Calu3 (cell line): ENCODE data around the gene PTPN23. TPM values are rescaled to one million over a fixed set of nuclear protein-coding genes. Genes with fewer than 3 reads are reported as not detected.

ENCODE experiments used
- BruUV-seq: library from RNA; stranded (reverse); fragments of 400-500 nt; replicated peaks from 2 replicates; lab custom pipeline; 2021; lab: Mats Ljungman, UMichigan
- CTCF ChIA-PET: fragments of 300-600 bp; sonication (Branson Sonifier 250); formaldehyde crosslinking; loops from one replicate; lab custom pipeline; 2022; ENCODE audit warnings: antibody characterized with exemption; lab: Charles Lee
- DNase-seq: peaks from one replicate; pipeline ENCODE4 v3.0.0; 2022
- H3K27ac Mint-ChIP-seq: one replicate; pipeline ENCODE4 v1.8.0; 2022; ENCODE audit warnings: mixed read lengths; ENCODE audit not compliant: unreplicated experiment
- H3K27me3 Mint-ChIP-seq: one replicate; pipeline ENCODE4 v1.8.0; 2022; ENCODE audit warnings: mixed read lengths; ENCODE audit not compliant: unreplicated experiment
- H3K36me3 Mint-ChIP-seq: one replicate; pipeline ENCODE4 v1.8.0; 2022; ENCODE audit warnings: mild to moderate bottlenecking, moderate library complexity, mixed read lengths; ENCODE audit not compliant: insufficient read depth, unreplicated experiment
- H3K4me1 Mint-ChIP-seq: one replicate; pipeline ENCODE4 v1.8.0; 2022; ENCODE audit warnings: mild to moderate bottlenecking, low read depth, mixed read lengths; ENCODE audit not compliant: unreplicated experiment
- H3K4me3 Mint-ChIP-seq: one replicate; pipeline ENCODE4 v1.8.0; 2022; ENCODE audit warnings: mild to moderate bottlenecking, low read depth, moderate library complexity, mixed read lengths; ENCODE audit not compliant: unreplicated experiment
- H3K9me3 Mint-ChIP-seq: one replicate; pipeline ENCODE4 v1.8.0; 2022; ENCODE audit warnings: low read depth, mixed read lengths; ENCODE audit not compliant: unreplicated experiment
- intact Hi-C: fragments of 100-400 bp; cut with micrococcal nuclease; formaldehyde crosslinking; loops from one replicate; pipeline ENCODE4 v1.10.0; 2022; ENCODE audit not compliant: unreplicated experiment
- total RNA-seq: library from RNA; stranded (reverse); gene quantifications from 2 replicates; pipeline ENCODE4 v1.2.3, GENCODE V29; 2022
- TF ChIP-seq, protein P1 (sequence below): fragments of 200-600 bp; IDR thresholded peaks from one replicate; pipeline ENCODE4 v1.8.0; 2022; ENCODE audit warnings: antibody characterized with exemption; ENCODE audit not compliant: unreplicated experiment

Gene PTPN23
- total RNA-seq, 1 experiment from 2014 or later = 57.6 TPM

GRCh38 chr3:47425959-47426358, 45.1 kb downstream of the PTPN23 start:
- BruUV-seq = no TSS peak
- no peak for DNase-seq
- TF ChIP-seq, protein P1, sequence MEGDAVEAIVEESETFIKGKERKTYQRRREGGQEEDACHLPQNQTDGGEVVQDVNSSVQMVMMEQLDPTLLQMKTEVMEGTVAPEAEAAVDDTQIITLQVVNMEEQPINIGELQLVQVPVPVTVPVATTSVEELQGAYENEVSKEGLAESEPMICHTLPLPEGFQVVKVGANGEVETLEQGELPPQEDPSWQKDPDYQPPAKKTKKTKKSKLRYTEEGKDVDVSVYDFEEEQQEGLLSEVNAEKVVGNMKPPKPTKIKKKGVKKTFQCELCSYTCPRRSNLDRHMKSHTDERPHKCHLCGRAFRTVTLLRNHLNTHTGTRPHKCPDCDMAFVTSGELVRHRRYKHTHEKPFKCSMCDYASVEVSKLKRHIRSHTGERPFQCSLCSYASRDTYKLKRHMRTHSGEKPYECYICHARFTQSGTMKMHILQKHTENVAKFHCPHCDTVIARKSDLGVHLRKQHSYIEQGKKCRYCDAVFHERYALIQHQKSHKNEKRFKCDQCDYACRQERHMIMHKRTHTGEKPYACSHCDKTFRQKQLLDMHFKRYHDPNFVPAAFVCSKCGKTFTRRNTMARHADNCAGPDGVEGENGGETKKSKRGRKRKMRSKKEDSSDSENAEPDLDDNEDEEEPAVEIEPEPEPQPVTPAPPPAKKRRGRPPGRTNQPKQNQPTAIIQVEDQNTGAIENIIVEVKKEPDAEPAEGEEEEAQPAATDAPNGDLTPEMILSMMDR = no peak
- CTCF ChIA-PET = no interaction called here
- H3K36me3 Mint-ChIP-seq = peaks cover 34% of the 10 kb centered on the region
- no peaks in the 10 kb centered on the region for H3K4me1 Mint-ChIP-seq
- no peaks in the 10 kb centered on the region for H3K27me3 Mint-ChIP-seq
- no peak overlapping the region for H3K4me3 Mint-ChIP-seq
- no peak overlapping the region for H3K27ac Mint-ChIP-seq
- H3K9me3 Mint-ChIP-seq = no peaks in the 10 kb centered on the region
- intact Hi-C loops = no loop called here

DNA sequence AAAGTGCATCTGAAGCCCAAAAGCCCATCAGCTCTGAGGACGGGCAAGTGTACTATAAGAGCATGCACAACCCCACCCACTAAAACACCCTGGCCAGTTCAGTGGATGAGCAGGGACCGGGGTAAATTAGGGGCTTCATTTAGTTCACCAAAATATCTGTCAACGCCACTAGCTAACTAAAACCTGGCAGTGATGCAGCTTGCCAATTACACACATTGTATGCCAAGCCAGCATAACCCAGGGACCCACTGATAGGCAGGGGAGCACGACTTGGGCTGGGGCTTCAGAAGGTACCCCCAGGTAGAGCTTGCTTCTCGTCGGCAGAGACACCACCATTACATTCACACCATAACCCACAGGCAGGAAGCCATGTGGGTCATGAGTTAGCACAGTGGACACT, 47.0 kb downstream of the PTPN23 start:
- no TSS peak for BruUV-seq
- CTCF ChIA-PET = no interaction called here
- no peaks in the 10 kb centered on the region for H3K9me3 Mint-ChIP-seq
- no peaks in the 10 kb centered on the region for H3K4me1 Mint-ChIP-seq
- TF ChIP-seq, protein P1 = no peak
- H3K4me3 Mint-ChIP-seq = no peak overlapping the region
- no peak for DNase-seq
- no peaks in the 10 kb centered on the region for H3K27me3 Mint-ChIP-seq
- H3K27ac Mint-ChIP-seq = no peak overlapping the region
- intact Hi-C loops = no loop called here
- peaks cover 17% of the 10 kb centered on the region for H3K36me3 Mint-ChIP-seq

GRCh38 chr3:47428662-47429061, 47.8 kb downstream of the PTPN23 start:
- Mint-ChIP-seq H3K4me1 (peaks cover 7% of the 10 kb centered on the region), H3K36me3 (peaks cover 11% of the 10 kb centered on the region), H3K4me3 (no peak overlapping the region), H3K9me3 (no peaks in the 10 kb centered on the region), H3K27me3 (no peaks in the 10 kb centered on the region), H3K27ac (no peak overlapping the region)
- TF ChIP-seq, protein P1 = no peak
- intact Hi-C loops = no loop called here
- CTCF ChIA-PET = interaction anchor here (0.5 kb wide), 1 partner anchor 13 kb away, joined by 6 read pairs; no protein-coding TSS in a partner anchor
- no TSS peak for BruUV-seq
- no peak for DNase-seq

DNA sequence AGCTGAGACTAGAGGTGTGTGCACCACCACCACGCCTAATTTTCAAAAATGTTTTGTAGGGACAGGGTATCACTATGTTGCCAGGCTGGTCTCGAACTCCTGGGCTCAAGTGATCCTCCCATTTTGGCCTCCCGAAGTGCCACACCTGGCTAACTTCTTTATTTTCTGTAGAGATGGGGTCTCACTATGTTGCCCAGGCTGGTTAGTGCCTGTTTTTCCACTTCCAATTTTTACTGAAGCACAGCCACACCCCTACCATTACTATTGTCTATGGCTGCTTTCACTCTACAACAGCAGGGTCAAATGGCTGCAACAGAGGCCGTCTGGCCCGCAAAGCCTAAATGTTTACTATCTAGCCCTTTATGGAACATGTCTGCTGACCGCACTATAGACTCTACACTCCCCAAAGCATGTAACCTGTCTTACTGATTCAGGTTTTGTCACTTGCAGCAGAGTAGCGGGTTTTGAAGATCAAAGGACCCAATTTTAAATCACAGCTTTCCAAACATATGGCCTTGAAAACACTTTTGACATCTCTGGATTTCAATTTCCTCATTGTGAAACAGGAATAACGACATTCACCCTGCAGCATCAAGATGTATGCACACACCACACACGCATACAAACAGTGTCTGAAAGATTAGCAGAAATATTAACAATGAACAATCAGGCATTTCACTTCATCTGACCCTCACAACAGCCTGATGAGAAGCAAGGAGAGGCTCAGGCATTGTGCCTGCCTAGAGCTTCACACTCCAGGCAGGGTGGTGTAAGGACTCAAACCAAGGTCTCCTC, 48.9 kb downstream of the PTPN23 start:
- H3K27me3 Mint-ChIP-seq = no peaks in the 10 kb centered on the region
- CTCF ChIA-PET = interaction anchor here (0.6 kb wide), 1 partner anchor 18 kb away, joined by 3 read pairs; no protein-coding TSS in a partner anchor
- no peak for DNase-seq
- peaks cover 16% of the 10 kb centered on the region for H3K4me1 Mint-ChIP-seq
- TF ChIP-seq, protein P1 = no peak
- H3K4me3 Mint-ChIP-seq = no peak overlapping the region
- H3K27ac Mint-ChIP-seq = no peak overlapping the region
- no peaks in the 10 kb centered on the region for H3K9me3 Mint-ChIP-seq
- BruUV-seq = no TSS peak
- H3K36me3 Mint-ChIP-seq = peaks cover 11% of the 10 kb centered on the region
- intact Hi-C loops = no loop called here
